PC-9 (cell line): Measurements from ENCODE around the gene CHST3. TPM values are rescaled to one million over a fixed set of nuclear protein-coding genes. Genes with fewer than 3 reads are reported as not detected.

ENCODE experiments used
- BruUV-seq: library from RNA; stranded (reverse); fragments of 400-500 nt; replicated peaks from 2 replicates; lab custom pipeline; 2021; lab: Mats Ljungman, UMichigan
- CTCF ChIA-PET: fragments of 300-600 bp; sonication (Branson Sonifier 250); formaldehyde crosslinking; loops from one replicate; lab custom pipeline; 2022; ENCODE audit warnings: antibody characterized with exemption; lab: Charles Lee
- POLR2A ChIA-PET: fragments of 300-600 bp; sonication (Branson Sonifier 250); formaldehyde crosslinking; loops from one replicate; lab custom pipeline; 2022; ENCODE audit warnings: antibody characterized with exemption; ENCODE audit not compliant: unreplicated experiment; lab: Charles Lee
- DNase-seq, 2 experiments: peaks; one replicate each; pipeline versions ENCODE4 v3.0.0 to v3.0.0-alpha.2; 2015 to 2022; ENCODE audit warnings: mixed read lengths in 1 of 2
- H2AFZ ChIP-seq: fragments of 200-600 bp; sonication (generic); 2 replicates; pipeline ENCODE4 v1.8.1; 2017; ENCODE audit warnings: antibody characterized with exemption
- H3F3A ChIP-seq: fragments of 200-600 bp; sonication (generic); 2 replicates; pipeline ENCODE4 v1.8.1; 2017; ENCODE audit warnings: antibody characterized with exemption, mild to moderate bottlenecking, low read depth; ENCODE audit not compliant: insufficient read depth
- H3K27ac ChIP-seq: fragments of 200-600 bp; sonication (generic); 2 replicates; pipeline ENCODE4 v1.6.1; 2016; ENCODE audit warnings: mixed run types
- H3K27me3 ChIP-seq: fragments of 200-600 bp; sonication (generic); 2 replicates; pipeline ENCODE4 v1.6.1; 2016; ENCODE audit warnings: low read depth, mixed run types; ENCODE audit not compliant: insufficient read depth
- H3K36me3 ChIP-seq: fragments of 200-600 bp; sonication (generic); 2 replicates; pipeline ENCODE4 v1.6.1; 2016; ENCODE audit warnings: low read depth, mixed run types
- H3K4me1 ChIP-seq: fragments of 200-600 bp; sonication (generic); replicated peaks from 2 replicates; pipeline ENCODE4 v1.6.1; 2016; ENCODE audit warnings: mixed run types; ENCODE audit not compliant: insufficient read depth
- H3K4me2 ChIP-seq: fragments of 200-600 bp; sonication (generic); 2 replicates; pipeline ENCODE4 v1.6.1; 2017; ENCODE audit warnings: mixed run types
- H3K4me3 ChIP-seq: fragments of 200-600 bp; sonication (generic); 2 replicates; pipeline ENCODE4 v1.6.1; 2016; ENCODE audit warnings: mixed run types
- H3K79me2 ChIP-seq: fragments of 200-600 bp; sonication (generic); 2 replicates; pipeline ENCODE4 v1.6.1; 2017; ENCODE audit warnings: low read depth, mixed run types
- H3K9me2 ChIP-seq: fragments of 200-600 bp; sonication (generic); 2 replicates; pipeline ENCODE4 v1.8.1; 2017; ENCODE audit warnings: mild to moderate bottlenecking; ENCODE audit not compliant: insufficient read depth
- H3K9me3 ChIP-seq: fragments of 200-600 bp; sonication (generic); 2 replicates; pipeline ENCODE4 v1.8.1; 2016; ENCODE audit warnings: low read depth; ENCODE audit not compliant: insufficient read depth
- H4K20me1 ChIP-seq: fragments of 200-600 bp; sonication (generic); 2 replicates; pipeline ENCODE4 v1.8.1; 2017; ENCODE audit not compliant: insufficient read depth
- EZH2 ChIP-seq: fragments of 200-600 bp; sonication (generic); IDR thresholded peaks from 2 replicates; pipeline ENCODE4 v1.8.0; 2017; ENCODE audit warnings: antibody characterized with exemption, low read depth
- intact Hi-C: fragments of 100-400 bp; cut with micrococcal nuclease; formaldehyde crosslinking; loops from one replicate; pipeline ENCODE4 v1.10.0; 2022; ENCODE audit not compliant: unreplicated experiment
- total RNA-seq: library from RNA; stranded (reverse); gene quantifications from 2 replicates; pipeline ENCODE4 v1.2.3, GENCODE V29; 2021
- TF ChIP-seq, protein P1 (sequence below): fragments of 200-600 bp; sonication (generic); conservative IDR thresholded peaks from 2 replicates; pipeline ENCODE4 v1.6.1; 2017; ENCODE audit warnings: mixed run types, antibody characterized with exemption, mild to moderate bottlenecking, moderate library complexity

Gene CHST3
- total RNA-seq, 1 experiment from 2014 or later: 23.3 TPM

DNA sequence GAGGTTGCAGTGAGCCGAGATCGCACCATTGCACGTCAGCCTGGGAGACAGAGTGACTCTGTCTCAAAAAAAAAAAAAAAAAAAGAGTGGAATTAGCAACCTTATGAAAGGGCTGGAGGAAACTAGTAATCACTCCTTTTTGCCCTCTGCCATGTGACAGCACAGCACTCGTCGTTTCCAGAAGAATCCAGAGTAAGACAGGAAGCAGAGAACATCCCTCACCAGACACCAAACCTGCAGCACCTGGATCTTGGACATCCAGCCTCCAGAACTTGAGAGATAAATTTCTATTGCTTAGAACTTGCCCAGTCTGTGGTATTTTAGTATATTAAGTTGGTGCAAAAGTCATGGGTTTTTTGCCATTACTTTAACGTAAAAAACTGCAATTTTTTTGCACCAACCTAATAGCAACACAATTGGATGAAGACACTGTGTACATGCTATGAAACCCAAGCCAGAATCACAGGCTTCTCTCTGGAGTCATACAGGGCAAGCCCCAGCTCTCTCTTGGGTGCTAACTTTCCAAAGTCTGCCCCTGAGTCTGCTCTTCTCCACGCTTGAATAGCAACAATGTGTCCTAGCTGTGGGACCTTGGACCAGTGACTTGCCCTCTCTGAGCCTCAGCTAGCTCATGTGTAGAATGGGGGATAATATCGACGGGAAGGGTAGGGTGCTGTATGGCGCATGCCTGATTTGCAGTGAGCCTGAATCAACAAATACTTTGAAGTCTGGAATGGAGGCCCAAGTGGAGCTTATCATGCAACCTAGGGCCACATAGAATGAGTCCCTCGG lies 55.1 kb downstream of the CHST3 start:
- no TSS peak for BruUV-seq
- no peak for DNase-seq
- no peaks in the 10 kb centered on the region for H3K9me2 ChIP-seq
- no peaks in the 10 kb centered on the region for H3F3A ChIP-seq
- intact Hi-C loops: no loop called here
- ChIA-PET CTCF (interaction anchor here (0.6 kb wide), 1 partner anchor 28 kb away, joined by 4 read pairs; no protein-coding TSS in a partner anchor), POLR2A (no interaction called here)
- H4K20me1 ChIP-seq: no peaks in the 10 kb centered on the region
- H3K36me3 ChIP-seq: no peaks in the 10 kb centered on the region
- TF ChIP-seq, protein P1, sequence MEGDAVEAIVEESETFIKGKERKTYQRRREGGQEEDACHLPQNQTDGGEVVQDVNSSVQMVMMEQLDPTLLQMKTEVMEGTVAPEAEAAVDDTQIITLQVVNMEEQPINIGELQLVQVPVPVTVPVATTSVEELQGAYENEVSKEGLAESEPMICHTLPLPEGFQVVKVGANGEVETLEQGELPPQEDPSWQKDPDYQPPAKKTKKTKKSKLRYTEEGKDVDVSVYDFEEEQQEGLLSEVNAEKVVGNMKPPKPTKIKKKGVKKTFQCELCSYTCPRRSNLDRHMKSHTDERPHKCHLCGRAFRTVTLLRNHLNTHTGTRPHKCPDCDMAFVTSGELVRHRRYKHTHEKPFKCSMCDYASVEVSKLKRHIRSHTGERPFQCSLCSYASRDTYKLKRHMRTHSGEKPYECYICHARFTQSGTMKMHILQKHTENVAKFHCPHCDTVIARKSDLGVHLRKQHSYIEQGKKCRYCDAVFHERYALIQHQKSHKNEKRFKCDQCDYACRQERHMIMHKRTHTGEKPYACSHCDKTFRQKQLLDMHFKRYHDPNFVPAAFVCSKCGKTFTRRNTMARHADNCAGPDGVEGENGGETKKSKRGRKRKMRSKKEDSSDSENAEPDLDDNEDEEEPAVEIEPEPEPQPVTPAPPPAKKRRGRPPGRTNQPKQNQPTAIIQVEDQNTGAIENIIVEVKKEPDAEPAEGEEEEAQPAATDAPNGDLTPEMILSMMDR: no peak
- no peak for TF ChIP-seq EZH2
- no peak overlapping the region for H3K4me2 ChIP-seq
- H3K27ac ChIP-seq: no peak overlapping the region
- no peaks in the 10 kb centered on the region for H3K79me2 ChIP-seq
- no peaks in the 10 kb centered on the region for H3K27me3 ChIP-seq
- no peak overlapping the region for H3K4me3 ChIP-seq
- no peak overlapping the region for H2AFZ ChIP-seq
- 0 out of 2 replicates have a peak, but pooled peaks cover 6% of the 10 kb centered on the region for H3K4me1 ChIP-seq
- H3K9me3 ChIP-seq: no peaks in the 10 kb centered on the region

GRCh38 chr10:72020914-72021809 lies 57.0 kb downstream of the CHST3 start:
- 0 out of 2 replicates have a peak, but pooled peaks cover 6% of the 10 kb centered on the region for H3K4me1 ChIP-seq
- TF ChIP-seq, protein P1: no peak
- no peak for TF ChIP-seq EZH2
- BruUV-seq: no TSS peak
- no peak overlapping the region for H3K4me3 ChIP-seq
- ChIA-PET POLR2A (no interaction called here), CTCF (no interaction called here)
- no peaks in the 10 kb centered on the region for H3K79me2 ChIP-seq
- no peaks in the 10 kb centered on the region for H3K9me3 ChIP-seq
- no peaks in the 10 kb centered on the region for H4K20me1 ChIP-seq
- H2AFZ ChIP-seq: no peak overlapping the region
- no peaks in the 10 kb centered on the region for H3F3A ChIP-seq
- H3K9me2 ChIP-seq: no peaks in the 10 kb centered on the region
- H3K27ac ChIP-seq: no peak overlapping the region
- intact Hi-C loops: no loop called here
- DNase-seq: no peak
- no peaks in the 10 kb centered on the region for H3K36me3 ChIP-seq
- H3K27me3 ChIP-seq: no peaks in the 10 kb centered on the region
- no peak overlapping the region for H3K4me2 ChIP-seq

DNA sequence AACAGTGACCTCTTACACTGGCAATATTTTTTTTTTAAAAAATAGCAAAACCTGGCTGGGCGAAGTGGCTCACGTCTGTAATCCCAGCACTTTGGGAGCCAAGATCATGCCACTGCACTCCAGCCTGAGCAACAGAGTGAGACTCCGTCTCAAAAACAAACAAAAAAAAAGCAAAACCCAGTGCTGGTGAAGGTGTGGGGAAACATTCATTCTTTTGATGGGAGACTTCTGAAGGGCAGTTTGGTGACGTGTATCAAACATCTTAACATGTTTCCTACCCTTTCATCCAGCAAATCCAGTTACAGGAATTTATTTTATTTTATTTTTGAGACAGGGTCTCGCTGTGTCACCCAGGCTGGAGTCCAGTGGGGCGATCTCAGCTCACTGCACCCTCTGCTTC lies 58.0 kb downstream of the CHST3 start:
- Histone ChIP-seq H3K4me1 (peaks cover 7% of the 10 kb centered on the region), H3F3A (no peaks in the 10 kb centered on the region; the same call in 1 of the 2 replicates), H3K9me2 (no peaks in the 10 kb centered on the region), H3K4me3 (no peak overlapping the region), H2AFZ (no peak overlapping the region), H3K27ac (no peak overlapping the region), H4K20me1 (no peaks in the 10 kb centered on the region), H3K4me2 (no peak overlapping the region), H3K27me3 (no peaks in the 10 kb centered on the region), H3K36me3 (no peaks in the 10 kb centered on the region), H3K79me2 (no peaks in the 10 kb centered on the region), H3K9me3 (no peaks in the 10 kb centered on the region)
- BruUV-seq: no TSS peak
- POLR2A ChIA-PET: no interaction called here
- intact Hi-C loops: no loop called here
- TF ChIP-seq, protein P1: no peak
- TF ChIP-seq EZH2: no peak
- CTCF ChIA-PET: no interaction called here
- no peak for DNase-seq
